Activated CD8-positive, alpha-beta memory T cell treated with anti-CD3 and anti-CD28 coated beads for 1 hour (primary cell): ENCODE data around the gene CFAP157.
A peak's percentile ranks its signal among the peaks of the same experiment; 100 is the strongest.

Experiments used
- DNase-seq, 2 donors: peaks; one replicate each; pipeline ENCODE4 v3.0.0-alpha.2; 2020; ENCODE audit warnings: low read depth in 1 of 2; ENCODE audit errors: extremely low read depth in 1 of 2

Gene CFAP157

DNA sequence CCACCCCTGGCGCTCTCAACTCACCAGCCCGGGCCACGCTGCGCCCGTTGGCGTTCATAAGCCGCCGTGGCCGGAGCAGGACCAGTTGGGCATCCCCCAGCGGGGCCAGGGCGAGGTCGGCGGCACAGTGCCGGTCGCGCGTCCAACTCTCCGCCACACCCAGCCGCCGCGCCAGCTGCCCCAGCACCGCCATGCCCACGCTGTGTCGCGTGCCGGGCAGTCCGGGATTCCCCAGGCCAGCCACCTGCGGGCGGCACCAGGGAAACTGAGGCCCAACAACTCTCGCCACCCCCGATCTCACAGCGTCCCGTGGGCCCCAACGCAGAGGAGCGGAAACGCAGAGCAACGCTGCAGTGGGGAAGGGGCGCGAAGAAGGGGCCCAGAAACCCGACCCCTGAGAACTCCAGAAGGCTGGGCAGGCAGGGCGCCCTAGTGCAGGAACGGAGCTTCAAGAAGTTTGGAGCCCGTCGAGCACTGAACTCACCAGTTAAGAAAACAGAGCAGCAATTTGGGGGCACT is 8.2 kb downstream of the CFAP157 start:
- DNase-seq, result no peak

- peak; percentile 91 to 96 for DNase-seq
Observed at GRCh38 chr9:127715470-127716337, 8.9 kb downstream of the CFAP157 start, which contains the start of the genes PTRH1 and TTC16. Gene PTRH1, minus strand, starts transcription at chr9:127715663. Its CDS starts 24 bp downstream, at chr9:127715639. Gene TTC16, plus strand, starts transcription at chr9:127716079. Its CDS starts 67 bp downstream, at chr9:127716146.

DNA sequence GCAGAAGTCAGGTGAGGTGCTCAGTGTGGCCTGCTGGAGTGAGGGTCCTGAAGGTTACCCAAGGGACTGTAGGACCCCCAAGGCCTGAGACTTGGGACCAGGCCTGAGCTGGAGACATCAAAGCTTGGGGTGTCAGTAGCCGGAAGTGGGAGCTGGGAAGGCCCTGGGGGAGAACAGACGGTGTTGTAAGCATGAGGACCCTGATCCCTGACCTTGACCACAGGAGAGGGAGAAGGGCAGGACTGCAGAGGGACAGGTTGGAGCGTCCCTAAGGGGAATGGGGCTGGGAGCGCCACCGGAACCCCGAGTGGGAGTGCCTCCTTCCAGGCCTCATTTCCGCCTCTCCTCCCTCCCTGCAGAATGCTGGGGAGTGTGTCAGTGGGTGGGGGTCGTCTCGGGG is 9.6 kb downstream of the CFAP157 start:
- DNase-seq, result no peak

DNA sequence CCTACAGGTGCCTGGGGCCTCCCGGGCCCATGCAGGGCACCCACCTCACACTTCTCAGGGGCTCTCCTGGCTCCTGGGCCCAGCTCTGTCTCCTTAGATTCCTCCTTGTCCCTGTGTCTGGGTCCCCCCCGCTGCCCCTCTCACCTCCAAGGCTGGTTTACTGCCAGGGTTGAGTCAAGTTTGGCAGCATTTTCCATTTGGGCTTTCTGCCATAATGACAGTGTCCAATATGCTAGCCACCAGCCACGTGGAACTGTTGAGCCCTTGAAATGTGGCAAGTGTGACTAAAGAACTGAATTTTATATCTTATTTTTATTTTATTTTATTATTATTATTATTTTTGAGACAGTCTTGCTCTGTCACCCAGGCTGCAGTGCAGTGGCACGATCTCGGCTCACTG is 11.0 kb downstream of the CFAP157 start:
- no peak for DNase-seq

- DNase-seq, result no peak
Observed at GRCh38 chr9:127720031-127720864, 13.5 kb downstream of the CFAP157 start.

- DNase-seq, result no peak
Observed at GRCh38 chr9:127720865-127721227, 14.1 kb downstream of the CFAP157 start.

- no peak for DNase-seq
Observed at GRCh38 chr9:127721391-127721821, 14.6 kb downstream of the CFAP157 start.

DNA sequence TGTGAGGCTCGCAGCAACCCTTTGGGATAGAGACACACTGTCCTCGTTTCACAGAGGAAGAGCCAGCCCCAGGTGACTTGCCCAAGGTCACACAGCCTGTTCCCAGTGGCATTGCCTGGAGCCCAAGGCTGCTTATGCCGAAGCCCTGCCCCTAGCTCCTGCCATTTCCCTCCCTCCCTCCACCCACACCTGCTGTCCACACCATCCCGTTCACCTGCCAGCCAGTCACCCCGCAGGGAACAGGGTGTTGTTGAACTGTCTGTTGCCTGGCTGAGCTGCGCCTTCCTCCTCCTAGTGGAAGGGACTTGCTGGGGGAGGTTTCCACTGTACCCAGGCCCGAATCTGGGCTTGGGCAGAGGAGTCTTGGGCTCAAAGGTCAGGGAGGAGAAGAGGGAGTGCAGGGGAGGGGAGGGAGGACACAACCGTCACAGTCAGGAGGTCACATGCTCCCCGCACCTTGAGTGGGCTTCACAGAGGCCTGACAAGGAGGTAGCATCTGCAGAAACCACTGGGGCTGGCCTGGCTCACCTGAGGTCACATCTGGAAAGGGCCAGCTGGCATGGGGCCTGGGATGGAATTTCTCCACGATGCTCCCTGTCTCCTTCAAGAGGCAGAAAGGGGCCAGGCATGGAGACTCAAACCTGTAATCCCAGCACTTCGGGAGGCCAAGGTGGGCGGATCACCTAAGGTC is 15.4 kb downstream of the CFAP157 start:
- DNase-seq, result no peak

DNA sequence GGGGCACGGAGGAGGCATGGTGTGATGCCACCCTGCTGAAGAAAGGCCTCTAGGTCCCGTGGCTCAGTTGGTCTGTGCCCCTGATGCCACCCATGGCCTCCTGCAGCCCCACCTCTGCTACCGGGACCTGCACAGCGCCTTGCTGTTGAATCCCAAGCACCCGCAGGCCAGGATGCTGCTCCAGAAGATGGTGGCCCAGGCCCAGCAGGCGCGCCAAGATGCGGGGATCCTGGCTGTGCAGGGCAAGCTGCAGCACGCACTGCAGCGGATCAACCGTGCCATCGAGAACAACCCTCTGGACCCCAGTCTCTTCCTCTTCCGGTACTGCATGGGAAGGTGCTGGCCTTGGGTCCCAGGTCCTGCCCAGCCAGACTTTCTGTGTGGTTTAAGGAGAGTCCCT is 16.2 kb downstream of the CFAP157 start:
- no peak for DNase-seq

DNA sequence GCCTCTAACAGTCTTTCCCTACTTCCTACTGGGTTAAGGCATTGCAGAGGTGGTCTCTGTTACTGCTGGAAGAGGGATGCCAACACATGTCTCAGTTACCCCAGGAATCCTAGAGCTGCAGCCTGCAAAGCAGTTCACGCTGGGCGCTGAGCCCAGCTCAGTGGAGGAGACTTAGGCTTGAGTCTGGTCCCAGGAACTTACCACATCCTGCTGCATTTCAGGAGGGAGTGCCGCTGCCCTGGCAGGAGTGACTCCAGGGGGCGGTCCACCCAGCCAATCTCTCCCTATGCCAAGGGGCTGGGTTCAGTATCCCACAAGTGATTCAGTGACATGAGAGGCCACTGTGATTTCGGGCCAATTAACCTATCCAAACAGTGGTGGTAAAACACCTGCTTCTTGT is 16.7 kb downstream of the CFAP157 start:
- DNase-seq, result no peak

DNA sequence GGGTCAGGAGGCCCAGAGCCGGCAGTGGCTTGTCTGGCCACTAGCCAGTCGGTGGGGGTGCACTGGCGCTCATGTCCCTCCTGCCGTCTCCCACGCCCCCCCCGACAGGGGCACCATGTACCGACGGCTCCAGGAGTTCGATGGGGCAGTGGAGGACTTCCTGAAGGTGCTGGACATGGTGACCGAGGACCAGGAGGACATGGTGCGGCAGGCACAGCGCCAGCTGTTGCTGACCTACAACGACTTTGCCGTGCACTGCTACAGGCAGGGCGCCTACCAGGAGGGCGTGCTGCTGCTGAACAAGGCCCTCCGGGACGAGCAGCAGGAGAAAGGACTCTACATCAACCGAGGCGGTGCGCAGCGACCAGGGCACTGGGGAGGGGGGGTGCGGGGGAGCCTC is 17.2 kb downstream of the CFAP157 start:
- no peak for DNase-seq

- DNase-seq, result no peak
Observed at GRCh38 chr9:127726871-127727270, 20.1 kb downstream of the CFAP157 start.

DNA sequence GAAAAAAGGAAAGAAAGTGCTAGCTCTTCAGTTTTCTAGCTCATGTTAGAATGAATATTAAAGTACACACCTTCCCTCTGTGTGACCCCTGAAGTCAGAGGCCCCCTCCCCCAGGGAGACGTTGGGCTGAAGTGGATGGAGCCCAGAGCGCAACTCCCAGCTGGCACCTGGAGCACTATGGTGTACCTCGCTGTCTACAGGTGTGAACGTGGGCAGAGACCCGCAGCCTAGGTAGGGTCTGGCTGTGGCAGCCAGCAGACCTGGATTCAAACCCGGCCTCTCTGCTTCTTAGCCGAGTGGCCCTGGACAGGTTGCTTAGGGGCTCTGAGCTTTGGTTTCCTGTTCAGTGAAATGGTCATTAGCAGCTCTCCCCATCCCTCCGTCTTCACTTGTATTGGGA is 22.0 kb downstream of the CFAP157 start:
- DNase-seq, result no peak

- DNase-seq, result no peak
Observed at GRCh38 chr9:127729522-127730256, 22.9 kb downstream of the CFAP157 start.

DNA sequence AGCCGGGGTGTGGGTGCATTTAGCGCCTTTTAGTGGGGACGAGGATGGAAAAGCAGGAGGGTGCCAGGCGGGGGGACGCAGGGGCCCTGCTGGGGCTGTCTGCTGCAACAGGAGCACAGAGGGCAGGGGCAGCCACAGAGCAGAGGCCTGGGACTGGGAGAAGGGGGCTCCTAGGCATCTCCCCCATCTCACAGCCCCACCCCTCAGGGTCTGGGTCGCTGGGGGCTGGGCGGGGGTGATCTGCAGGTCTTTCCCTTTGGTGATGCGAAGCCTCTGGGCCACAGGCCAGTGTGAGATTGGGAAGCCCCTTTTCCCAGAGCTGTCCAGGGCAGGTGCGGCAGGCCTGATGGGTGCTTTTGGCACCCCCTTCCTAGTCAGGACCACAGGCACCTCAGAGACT is 23.5 kb downstream of the CFAP157 start:
- no peak for DNase-seq

- DNase-seq, result no peak
Observed at GRCh38 chr9:127730799-127731410, 24.1 kb downstream of the CFAP157 start.

GRCh38 chr9:127731938-127732337 is 25.1 kb downstream of the CFAP157 start:
- no peak for DNase-seq

DNA sequence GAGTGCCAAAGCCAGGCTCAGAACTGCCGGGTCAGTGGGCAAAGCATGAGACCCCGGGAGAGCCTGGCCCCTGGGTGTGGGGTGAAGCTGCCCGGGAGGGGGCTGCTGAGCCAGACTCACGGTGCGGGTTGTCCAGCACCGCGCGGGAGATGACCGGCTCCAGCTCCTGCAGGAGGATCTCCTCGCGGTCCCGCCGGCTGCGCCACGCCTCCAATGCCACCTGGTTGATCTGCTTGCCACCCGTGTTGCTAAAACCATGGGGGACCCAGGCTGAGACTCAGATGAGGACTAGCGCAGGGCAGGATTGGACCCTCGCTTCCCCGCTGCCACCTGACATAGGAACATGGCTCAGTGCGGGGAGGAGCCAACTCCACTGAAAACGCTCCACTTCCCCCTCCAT is 25.7 kb downstream of the CFAP157 start:
- DNase-seq, result no peak

- DNase-seq, result no peak
Observed at GRCh38 chr9:127733614-127734013, 26.8 kb downstream of the CFAP157 start.

GRCh38 chr9:127734247-127734746 is 27.5 kb downstream of the CFAP157 start:
- no peak for DNase-seq
